ENCODE measurements around the gene LMNA. TPM values are rescaled to one million over a fixed set of nuclear protein-coding genes. Genes with fewer than 3 reads are reported as not detected.

The LMNA gene
- total and polyA plus RNA-seq, 4 donors = 60.4 to 160 (median 97.2) TPM

- no peaks in the 10 kb centered on the region for H3K36me3 ChIP-seq (ENCODE audit: control insufficient read depth in 4 of 4, insufficient read depth in 3 of 4, low read depth in 1 of 4, low read length in 3 of 4)
- peaks cover 8 to 36% (median 25%) of the 10 kb centered on the region in 4 donors for H3K4me1 ChIP-seq (ENCODE audit: control insufficient read depth in 4 of 4, insufficient read depth in 4 of 4, low read length in 3 of 4)
- peak overlapping the region in 1 of 2 donors; percentile 69 for H3K9ac ChIP-seq (ENCODE audit: low read depth in 1 of 2, low read length in 2 of 2)
- H3K9me3 ChIP-seq (ENCODE audit: control insufficient read depth in 4 of 4, low read length in 3 of 4) = no peaks in the 10 kb centered on the region
- TF ChIP-seq HNF4A (conservative IDR thresholded peaks at IDR 0.05) (no peak), SP1 (IDR thresholded peaks at IDR 0.05) (no peak), CTCF (IDR thresholded peaks at IDR 0.05; ENCODE audit: low read depth, low read length, missing input control) (no peak), YY1 (IDR thresholded peaks at IDR 0.05) (no peak), HNF4G (IDR thresholded peaks at IDR 0.05) (no peak)
- DNase-seq (ENCODE audit: low spot score) = no peak
- H3K27me3 ChIP-seq (ENCODE audit: control insufficient read depth in 4 of 4, insufficient read depth in 4 of 4, low read length in 3 of 4) = no peaks in the 10 kb centered on the region
- peak overlapping the region; percentile 87 to 92 for H3K27ac ChIP-seq (ENCODE audit: low read depth in 1 of 2, low read length in 2 of 2)
- H3K4me3 ChIP-seq (ENCODE audit: low read depth in 1 of 3, low read length in 3 of 3) = peak overlapping the region in 2 of 3 donors; percentile 64 to 69
- WGBS = 60% methylated on average over 3 of the region's 3 CpGs
Measured at GRCh38 chr1:156075162-156075561, 39.3 kb upstream of the LMNA start.

- Histone ChIP-seq H3K36me3 (ENCODE audit: control insufficient read depth in 4 of 4, insufficient read depth in 3 of 4, low read depth in 1 of 4, low read length in 3 of 4) (no peaks in the 10 kb centered on the region), H3K9ac (ENCODE audit: low read depth in 1 of 2, low read length in 2 of 2) (peak overlapping the region; percentile 69 to 90), H3K4me1 (ENCODE audit: control insufficient read depth in 4 of 4, insufficient read depth in 4 of 4, low read length in 3 of 4) (peaks cover 6 to 29% (median 19%) of the 10 kb centered on the region in 4 donors), H3K9me3 (ENCODE audit: control insufficient read depth in 4 of 4, low read length in 3 of 4) (no peaks in the 10 kb centered on the region), H3K27ac (ENCODE audit: low read depth in 1 of 2, low read length in 2 of 2) (peak overlapping the region; percentile 87 to 92), H3K27me3 (ENCODE audit: control insufficient read depth in 4 of 4, insufficient read depth in 4 of 4, low read length in 3 of 4) (no peaks in the 10 kb centered on the region), H3K4me3 (ENCODE audit: low read depth in 1 of 3, low read length in 3 of 3) (peak overlapping the region; percentile 64 to 86 (median 69))
- 32% methylated on average over 4 of the region's 4 CpGs for WGBS
- no peak for DNase-seq (ENCODE audit: low spot score)
- TF ChIP-seq HNF4A (conservative IDR thresholded peaks at IDR 0.05) (peak; percentile 53 to 71), EGR1 (IDR thresholded peaks at IDR 0.05; ENCODE audit: low read depth in 2 of 2) (peak; percentile 23 to 46), FOXA1 (IDR thresholded peaks at IDR 0.05) (no peak), MAX (IDR thresholded peaks at IDR 0.05) (no peak), GABPA (IDR thresholded peaks at IDR 0.05 in 1 of 2, conservative IDR thresholded peaks at IDR 0.05 in 1 of 2) (peak in 1 of 2 donors; percentile 32), RXRA (IDR thresholded peaks at IDR 0.05) (peak; percentile 77 to 82), REST (IDR thresholded peaks at IDR 0.05) (peak; percentile 34), SP1 (IDR thresholded peaks at IDR 0.05) (peak; percentile 60), JUND (IDR thresholded peaks at IDR 0.05) (no peak), FOXA2 (IDR thresholded peaks at IDR 0.05) (no peak), YY1 (IDR thresholded peaks at IDR 0.05) (peak; percentile 2), RAD21 (IDR thresholded peaks at IDR 0.05) (peak in 1 of 2 donors; percentile 20), TAF1 (conservative IDR thresholded peaks at IDR 0.05) (peak; percentile 69), HNF4G (IDR thresholded peaks at IDR 0.05) (no peak), ATF3 (IDR thresholded peaks at IDR 0.05) (no peak), CTCF (IDR thresholded peaks at IDR 0.05; ENCODE audit: low read depth, low read length, missing input control) (no peak), ZBTB33 (IDR thresholded peaks at IDR 0.05) (no peak), NR2F2 (IDR thresholded peaks at IDR 0.05) (peak; percentile 93)
Measured at GRCh38 chr1:156075775-156076204, 38.7 kb upstream of the LMNA start.

Measured in liver (tissue), 9 donors.